Chondrocyte (in vitro differentiated cells): ENCODE results near the gene DPP6. TPM values are rescaled to one million over a fixed set of nuclear protein-coding genes. Genes with fewer than 3 reads are reported as not detected.

Source experiments
- DNase-seq: peaks from one replicate; pipeline ENCODE4 v3.0.0; 2021; ENCODE audit warnings: mixed read lengths, low spot score
- H3K27ac Mint-ChIP-seq: one replicate; pipeline ENCODE4 v1.8.0; 2021; ENCODE audit warnings: mild to moderate bottlenecking, moderate library complexity, mixed read lengths; ENCODE audit not compliant: unreplicated experiment
- H3K27me3 Mint-ChIP-seq: 2 replicates; pipeline ENCODE4 v1.8.0; 2021; ENCODE audit warnings: low read depth, mixed read lengths
- H3K36me3 Mint-ChIP-seq: 2 replicates; pipeline ENCODE4 v1.8.0; 2021; ENCODE audit warnings: low read depth, mixed read lengths
- H3K4me1 Mint-ChIP-seq: 2 replicates; pipeline ENCODE4 v1.8.0; 2021; ENCODE audit warnings: low read depth, mild to moderate bottlenecking, mixed read lengths
- H3K4me3 Mint-ChIP-seq: one replicate; pipeline ENCODE4 v1.8.0; 2021; ENCODE audit warnings: mild to moderate bottlenecking, moderate library complexity, mixed read lengths; ENCODE audit not compliant: unreplicated experiment
- H3K9me3 Mint-ChIP-seq: 2 replicates; pipeline ENCODE4 v1.8.0; 2021; ENCODE audit warnings: low read depth, mixed read lengths
- CTCF ChIP-seq: fragments of 200-600 bp; sonication (generic); IDR thresholded peaks from 2 replicates; pipeline ENCODE4 v1.5.0; 2021; ENCODE audit warnings: antibody characterized with exemption, mild to moderate bottlenecking, moderate library complexity
- total RNA-seq: library from RNA; stranded (reverse); gene quantifications from 3 replicates; pipeline ENCODE4 v1.2.1, GENCODE V29; 2021

The DPP6 gene
- total RNA-seq, 1 donor from 2014 or later: not detected

DNA sequence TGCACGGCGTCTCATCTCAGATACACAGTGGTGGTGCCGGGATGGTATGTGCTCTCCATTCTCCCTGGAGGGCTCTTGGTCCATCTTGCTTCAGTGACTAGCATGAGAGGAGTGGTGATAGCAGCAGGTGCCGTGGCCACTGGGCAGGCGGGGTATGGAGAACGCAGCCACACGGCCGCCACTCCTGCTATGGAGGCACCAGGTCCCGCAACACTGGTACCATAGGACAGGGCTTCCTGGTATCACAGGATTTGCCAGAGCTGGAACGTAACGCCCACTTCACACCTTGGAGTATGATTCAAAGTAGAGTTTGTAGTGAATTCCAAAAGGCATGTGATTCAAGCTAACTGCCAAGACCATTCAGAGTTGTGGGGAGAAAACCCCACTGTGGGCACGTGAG lies 284.1 kb downstream of the DPP6 start:
- Mint-ChIP-seq H3K4me3 (no peak overlapping the region), H3K4me1 (no peaks in the 10 kb centered on the region), H3K36me3 (peaks cover 1% of the 10 kb centered on the region), H3K9me3 (peaks cover 43% of the 10 kb centered on the region), H3K27ac (no peak overlapping the region), H3K27me3 (no peaks in the 10 kb centered on the region)
- TF ChIP-seq CTCF: no peak
- no peak for DNase-seq

DNA sequence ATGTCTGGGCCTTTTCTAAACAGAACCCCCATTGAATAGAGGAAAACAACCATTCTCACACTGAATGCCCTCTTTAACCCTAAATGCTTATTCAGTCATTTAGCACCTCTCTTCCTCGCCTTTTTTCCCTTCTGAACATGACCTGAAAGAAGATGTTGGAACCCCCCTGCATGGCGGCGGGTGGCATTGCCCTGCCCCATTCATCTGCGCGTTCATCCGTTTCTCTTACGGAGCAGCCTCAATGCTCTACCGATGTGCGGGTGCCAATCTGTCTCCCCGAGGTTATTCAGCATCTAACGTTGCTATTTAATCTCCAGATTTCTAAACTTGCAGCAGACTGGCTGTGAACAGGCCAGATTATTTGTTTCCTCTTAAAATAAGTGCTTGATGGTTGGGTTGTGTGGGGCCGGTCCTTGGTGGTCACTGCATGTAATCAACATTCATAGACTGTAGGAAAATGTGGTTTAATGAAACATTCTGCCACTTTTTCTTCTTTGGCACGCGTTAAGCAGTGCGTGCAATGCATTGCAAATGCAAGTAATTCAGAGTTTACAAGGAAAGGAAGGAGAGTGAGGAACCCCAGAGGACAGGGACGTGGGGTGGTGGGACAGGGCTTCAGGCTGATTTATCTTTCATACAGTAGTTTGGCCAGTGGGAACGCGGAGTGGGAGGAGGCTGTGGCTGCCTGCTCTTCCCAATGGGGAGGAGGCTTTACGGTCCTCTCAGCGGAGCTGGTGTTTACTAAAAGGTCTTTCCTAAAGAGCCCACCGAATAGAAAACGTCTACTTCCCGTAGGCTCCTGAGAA lies 286.7 kb downstream of the DPP6 start:
- Mint-ChIP-seq H3K27ac (no peak overlapping the region), H3K4me3 (no peak overlapping the region), H3K27me3 (no peaks in the 10 kb centered on the region), H3K9me3 (peaks cover 36% of the 10 kb centered on the region), H3K36me3 (peaks cover 1% of the 10 kb centered on the region), H3K4me1 (no peaks in the 10 kb centered on the region)
- DNase-seq: no peak
- TF ChIP-seq CTCF: no peak

DNA sequence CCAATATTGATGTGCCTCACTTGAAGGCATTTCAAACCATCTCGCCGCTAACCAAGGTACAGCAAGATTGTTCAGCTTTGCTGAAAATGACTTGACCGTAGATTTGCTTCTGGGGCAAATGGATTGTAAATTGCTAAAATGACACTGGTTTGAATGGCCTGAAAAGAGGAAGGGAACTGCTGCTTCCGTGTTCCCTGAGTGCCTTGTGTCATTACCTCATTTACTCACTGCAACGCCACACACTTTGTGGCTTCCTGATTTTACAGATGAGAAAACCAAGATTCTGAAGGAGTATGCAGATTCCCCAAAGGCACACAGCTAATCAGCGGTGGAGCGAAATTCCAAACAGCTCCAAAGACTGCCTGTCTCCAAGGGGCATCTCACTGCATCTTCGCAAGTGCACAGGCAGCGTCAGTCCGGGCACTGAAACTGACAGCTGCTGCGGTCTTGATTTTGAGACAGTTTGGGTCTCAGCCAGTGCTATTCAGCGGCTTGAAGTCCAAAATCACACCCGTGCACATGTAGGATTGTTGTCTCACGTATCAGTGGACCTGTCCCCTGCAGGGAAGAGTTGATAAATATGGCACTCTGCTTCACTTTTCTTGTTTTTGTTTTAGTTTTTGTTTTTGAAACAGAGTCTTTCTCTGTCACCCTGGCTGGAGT lies 290.9 kb downstream of the DPP6 start:
- TF ChIP-seq CTCF: no peak
- Mint-ChIP-seq H3K4me3 (no peak overlapping the region), H3K4me1 (no peaks in the 10 kb centered on the region), H3K9me3 (peaks cover 44% of the 10 kb centered on the region), H3K27me3 (no peaks in the 10 kb centered on the region), H3K36me3 (no peaks in the 10 kb centered on the region), H3K27ac (no peak overlapping the region)
- DNase-seq: no peak

DNA sequence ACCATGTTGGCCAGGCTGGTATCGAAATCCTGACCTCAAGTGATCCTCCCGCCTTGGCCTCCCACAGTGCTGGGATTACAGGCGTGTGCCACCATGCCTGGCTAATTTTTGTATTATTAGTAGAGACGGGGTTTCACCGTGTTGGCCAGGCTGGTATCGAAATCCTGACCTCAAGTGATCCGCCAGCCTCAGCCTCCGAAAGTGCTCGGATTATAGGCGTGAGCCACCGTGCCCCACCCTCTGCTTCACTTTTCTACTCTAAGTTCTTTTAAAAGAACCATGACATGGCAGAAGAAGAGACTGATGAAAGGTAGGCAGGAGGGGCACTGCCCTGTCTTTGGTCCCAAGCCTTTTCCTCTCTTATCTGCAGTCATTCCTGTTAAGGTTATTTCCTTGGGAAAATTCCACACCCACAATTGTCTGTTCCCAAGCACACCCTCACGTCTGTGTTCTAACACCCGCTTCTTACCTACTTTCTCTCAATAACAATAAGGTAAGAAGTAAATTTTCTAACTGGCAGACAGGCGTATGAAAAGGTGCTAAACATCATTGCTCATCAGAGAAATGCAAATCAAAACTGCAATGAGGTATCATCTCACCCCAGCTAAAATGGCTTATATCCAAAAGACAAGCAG lies 291.7 kb downstream of the DPP6 start:
- Mint-ChIP-seq H3K27ac (no peak overlapping the region), H3K36me3 (no peaks in the 10 kb centered on the region), H3K4me3 (no peak overlapping the region), H3K27me3 (no peaks in the 10 kb centered on the region), H3K9me3 (peaks cover 44% of the 10 kb centered on the region), H3K4me1 (no peaks in the 10 kb centered on the region)
- TF ChIP-seq CTCF: no peak
- no peak for DNase-seq

- TF ChIP-seq CTCF: no peak
- no peaks in the 10 kb centered on the region for H3K36me3 Mint-ChIP-seq
- H3K27ac Mint-ChIP-seq: no peak overlapping the region
- H3K27me3 Mint-ChIP-seq: no peaks in the 10 kb centered on the region
- H3K9me3 Mint-ChIP-seq: peaks cover 50% of the 10 kb centered on the region
- no peak for DNase-seq
- no peaks in the 10 kb centered on the region for H3K4me1 Mint-ChIP-seq
- no peak overlapping the region for H3K4me3 Mint-ChIP-seq
These were observed 292.9 kb downstream of the DPP6 start for GRCh38 chr7:154345093-154345492.
